ENCODE data around the gene XRCC5.
A peak's percentile ranks its signal among the peaks of the same experiment; 100 is the strongest.

The XRCC5 gene

GRCh38 chr2:216179015-216179414 lies 69.9 kb downstream of the XRCC5 start:
- H3K79me2 ChIP-seq = peaks cover 38% of the 10 kb centered on the region
- no peak overlapping the region for H3K27ac ChIP-seq
- H3K9ac ChIP-seq = no peak overlapping the region
- peaks cover 4% of the 10 kb centered on the region for H3K4me1 ChIP-seq
- H3K27me3 ChIP-seq (ENCODE audit: control insufficient read depth, insufficient read depth, low read length) = no peaks in the 10 kb centered on the region
- H3K4me3 ChIP-seq (ENCODE audit: low read depth, low read length) = no peak overlapping the region
- H3K9me3 ChIP-seq (ENCODE audit: control insufficient read depth, low read length) = no peaks in the 10 kb centered on the region
- no peak overlapping the region for H3K4me2 ChIP-seq (ENCODE audit: low read length)
- TF ChIP-seq CTCF (IDR thresholded peaks at IDR 0.05) = no peak
- no peaks in the 10 kb centered on the region for H3K36me3 ChIP-seq (ENCODE audit: control insufficient read depth, insufficient read depth, low read length)
- H2AFZ ChIP-seq = no peak overlapping the region

GRCh38 chr2:216181351-216181750 lies 72.2 kb downstream of the XRCC5 start:
- TF ChIP-seq CTCF (IDR thresholded peaks at IDR 0.05) = no peak
- H3K27ac ChIP-seq = no peak overlapping the region
- no peaks in the 10 kb centered on the region for H3K27me3 ChIP-seq (ENCODE audit: control insufficient read depth, insufficient read depth, low read length)
- H2AFZ ChIP-seq = no peak overlapping the region
- no peaks in the 10 kb centered on the region for H3K36me3 ChIP-seq (ENCODE audit: control insufficient read depth, insufficient read depth, low read length)
- H3K4me2 ChIP-seq (ENCODE audit: low read length) = no peak overlapping the region
- H3K79me2 ChIP-seq = peaks cover 31% of the 10 kb centered on the region
- H3K4me3 ChIP-seq (ENCODE audit: low read depth, low read length) = no peak overlapping the region
- no peaks in the 10 kb centered on the region for H3K9me3 ChIP-seq (ENCODE audit: control insufficient read depth, low read length)
- no peak overlapping the region for H3K9ac ChIP-seq
- H3K4me1 ChIP-seq = peaks cover 4% of the 10 kb centered on the region

- H3K9me3 ChIP-seq (ENCODE audit: control insufficient read depth, low read length) = no peaks in the 10 kb centered on the region
- H3K9ac ChIP-seq = no peak overlapping the region
- H2AFZ ChIP-seq = no peak overlapping the region
- H3K4me2 ChIP-seq (ENCODE audit: low read length) = no peak overlapping the region
- no peaks in the 10 kb centered on the region for H3K27me3 ChIP-seq (ENCODE audit: control insufficient read depth, insufficient read depth, low read length)
- peaks cover 10% of the 10 kb centered on the region for H3K4me1 ChIP-seq
- H3K36me3 ChIP-seq (ENCODE audit: control insufficient read depth, insufficient read depth, low read length) = no peaks in the 10 kb centered on the region
- H3K4me3 ChIP-seq (ENCODE audit: low read depth, low read length) = no peak overlapping the region
- no peak for TF ChIP-seq CTCF (IDR thresholded peaks at IDR 0.05)
- peaks cover 31% of the 10 kb centered on the region for H3K79me2 ChIP-seq
- H3K27ac ChIP-seq = no peak overlapping the region
Observed at GRCh38 chr2:216181953-216182461, 72.9 kb downstream of the XRCC5 start.

- TF ChIP-seq CTCF (IDR thresholded peaks at IDR 0.05) = no peak
- Histone ChIP-seq H3K4me3 (ENCODE audit: low read depth, low read length) (no peak overlapping the region), H3K27me3 (ENCODE audit: control insufficient read depth, insufficient read depth, low read length) (no peaks in the 10 kb centered on the region), H3K79me2 (peaks cover 28% of the 10 kb centered on the region), H2AFZ (no peak overlapping the region), H3K27ac (no peak overlapping the region), H3K9me3 (ENCODE audit: control insufficient read depth, low read length) (no peaks in the 10 kb centered on the region), H3K4me1 (peaks cover 16% of the 10 kb centered on the region), H3K4me2 (ENCODE audit: low read length) (no peak overlapping the region), H3K9ac (no peak overlapping the region), H3K36me3 (ENCODE audit: control insufficient read depth, insufficient read depth, low read length) (no peaks in the 10 kb centered on the region)
Observed at GRCh38 chr2:216183462-216183861, 74.3 kb downstream of the XRCC5 start.

GRCh38 chr2:216188559-216188850 lies 79.4 kb downstream of the XRCC5 start:
- no peaks in the 10 kb centered on the region for H3K36me3 ChIP-seq (ENCODE audit: control insufficient read depth, insufficient read depth, low read length)
- H3K27me3 ChIP-seq (ENCODE audit: control insufficient read depth, insufficient read depth, low read length) = no peaks in the 10 kb centered on the region
- H3K4me1 ChIP-seq = peaks cover 19% of the 10 kb centered on the region
- H3K9ac ChIP-seq = no peak overlapping the region
- H2AFZ ChIP-seq = no peak overlapping the region
- no peaks in the 10 kb centered on the region for H3K9me3 ChIP-seq (ENCODE audit: control insufficient read depth, low read length)
- H3K4me3 ChIP-seq (ENCODE audit: low read depth, low read length) = no peak overlapping the region
- H3K4me2 ChIP-seq (ENCODE audit: low read length) = peak overlapping the region; percentile 37
- no peak for TF ChIP-seq CTCF (IDR thresholded peaks at IDR 0.05)
- H3K79me2 ChIP-seq = peaks cover 8% of the 10 kb centered on the region
- peak overlapping the region; percentile 25 for H3K27ac ChIP-seq
